Left kidney (tissue), 2 donors: ENCODE results near the gene KCNN3. TPM values are rescaled to one million over a fixed set of nuclear protein-coding genes. Genes with fewer than 3 reads are reported as not detected.
A peak's percentile ranks its signal among the peaks of the same experiment; 100 is the strongest.

ENCODE experiments used
- DNase-seq: peaks from one replicate; pipeline ENCODE4 v3.0.0-alpha.2; 2013
- polyA plus RNA-seq: library from polyadenylated mRNA; unstranded; fragments of 120-200 nt; gene quantifications from one replicate; pipeline ENCODE4 v1.2.1, GENCODE V29; 2013; ENCODE audit not compliant: insufficient read length

The KCNN3 gene
- polyA plus RNA-seq, 1 donor = 2.3 TPM

GRCh38 chr1:154880671-154881070 lies 10.6 kb upstream of the KCNN3 start:
- no peak for DNase-seq

GRCh38 chr1:154879038-154879421 lies 8.9 kb upstream of the KCNN3 start:
- DNase-seq = no peak

- DNase-seq = peak; percentile 67
Measured at GRCh38 chr1:154878371-154879037, 8.4 kb upstream of the KCNN3 start.

DNA sequence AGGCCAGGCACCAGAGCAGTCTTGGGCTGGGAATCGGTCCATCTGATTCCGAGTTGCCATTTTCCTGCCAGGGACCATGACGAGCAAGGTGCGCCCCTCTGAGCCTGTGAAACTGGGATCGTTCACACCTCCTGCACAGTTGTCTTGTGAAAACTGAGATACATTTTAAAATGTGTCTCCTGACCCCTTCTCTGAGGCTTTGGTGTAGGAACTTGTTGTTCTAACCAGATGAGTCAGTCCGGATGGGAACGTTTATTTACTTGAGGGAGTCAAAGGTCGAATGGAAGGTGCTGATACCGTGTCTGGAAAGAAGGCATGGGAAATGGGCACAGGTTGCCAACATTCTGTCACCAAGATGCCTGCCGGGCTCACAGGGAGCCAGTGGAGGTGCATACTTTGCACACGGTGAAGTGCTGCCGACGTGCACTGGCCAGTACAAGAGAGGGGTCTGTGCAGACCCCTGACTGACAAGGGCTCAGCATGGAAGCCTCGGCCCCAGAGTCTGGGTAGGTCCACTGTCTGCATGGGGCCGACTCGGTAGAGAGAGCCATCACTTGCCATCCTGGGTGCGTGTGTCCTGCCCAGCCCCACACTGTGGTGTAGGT lies 7.4 kb upstream of the KCNN3 start:
- no peak for DNase-seq

DNA sequence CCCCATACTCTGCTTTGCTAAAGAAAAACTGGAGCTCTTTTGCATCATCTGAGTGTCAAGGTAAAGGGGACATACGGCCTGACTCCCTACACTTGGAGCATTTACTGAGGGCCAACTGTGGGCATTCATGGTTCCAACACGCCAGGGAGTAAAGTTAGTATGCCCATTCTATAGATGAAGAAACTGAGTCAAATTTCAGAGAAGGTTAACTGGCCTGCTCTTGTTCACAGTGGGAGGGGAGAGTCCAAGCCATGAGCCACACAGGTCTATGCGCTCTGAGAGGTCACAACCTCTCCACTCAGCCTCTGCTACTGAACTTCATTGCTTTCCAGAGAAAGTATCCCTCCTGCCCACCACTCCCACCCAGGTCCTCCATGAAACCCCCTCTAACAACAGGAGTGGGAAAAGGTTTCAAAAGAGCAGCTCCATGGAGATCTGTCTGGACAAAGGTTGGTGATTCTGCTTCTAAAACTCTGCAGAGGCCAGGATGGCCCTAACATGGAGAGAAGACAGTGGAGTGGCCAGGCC lies 6.8 kb upstream of the KCNN3 start:
- no peak for DNase-seq

DNA sequence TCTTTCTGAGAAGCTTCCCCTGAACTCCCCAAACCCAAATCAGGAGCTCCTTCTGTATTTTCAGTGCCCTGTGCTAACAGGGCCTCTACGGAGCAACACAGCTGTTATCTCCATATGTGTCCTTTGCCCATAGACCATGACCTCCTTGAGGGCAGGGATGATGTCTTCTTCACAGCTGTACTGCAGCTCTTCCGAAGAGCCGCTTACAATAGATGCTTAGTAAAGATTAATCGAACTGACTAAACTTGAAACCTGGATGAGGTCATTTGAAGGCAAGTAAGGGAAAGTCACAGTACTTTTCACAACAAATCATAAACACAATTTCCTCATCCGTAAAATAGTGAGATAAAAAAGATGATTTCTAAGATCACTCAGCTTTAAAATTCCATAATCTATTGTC lies 4.4 kb upstream of the KCNN3 start:
- no peak for DNase-seq

GRCh38 chr1:154873321-154873950 lies 3.4 kb upstream of the KCNN3 start:
- DNase-seq = no peak

- no peak for DNase-seq
Measured at GRCh38 chr1:154871374-154871773, 1.3 kb upstream of the KCNN3 start.

DNA sequence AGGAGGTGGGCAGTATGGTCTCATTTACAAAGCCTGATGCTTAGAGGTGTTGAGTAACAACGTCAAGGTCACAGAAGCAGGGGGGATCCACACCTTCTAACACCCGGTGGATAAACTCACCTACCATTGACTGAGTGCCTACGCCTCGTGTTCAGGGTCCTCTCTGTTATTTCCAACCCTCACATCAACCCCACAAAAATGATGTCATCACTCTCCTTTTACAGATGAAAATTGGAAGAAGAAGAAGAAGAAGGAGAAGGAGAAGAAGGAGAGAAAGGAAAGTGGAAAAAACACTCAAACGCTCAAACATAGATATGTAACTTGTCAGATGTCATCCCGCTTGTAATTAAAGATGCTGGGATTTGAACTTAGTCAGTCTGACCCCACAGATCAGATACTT lies 653 bp upstream of the KCNN3 start:
- DNase-seq = no peak

- DNase-seq = no peak
Measured at GRCh38 chr1:154869351-154870114, 548 bp downstream of the KCNN3 start.

GRCh38 chr1:154867841-154868605 lies 2.1 kb downstream of the KCNN3 start:
- DNase-seq = no peak

- no peak for DNase-seq
Measured at GRCh38 chr1:154867064-154867825, 2.8 kb downstream of the KCNN3 start.

DNA sequence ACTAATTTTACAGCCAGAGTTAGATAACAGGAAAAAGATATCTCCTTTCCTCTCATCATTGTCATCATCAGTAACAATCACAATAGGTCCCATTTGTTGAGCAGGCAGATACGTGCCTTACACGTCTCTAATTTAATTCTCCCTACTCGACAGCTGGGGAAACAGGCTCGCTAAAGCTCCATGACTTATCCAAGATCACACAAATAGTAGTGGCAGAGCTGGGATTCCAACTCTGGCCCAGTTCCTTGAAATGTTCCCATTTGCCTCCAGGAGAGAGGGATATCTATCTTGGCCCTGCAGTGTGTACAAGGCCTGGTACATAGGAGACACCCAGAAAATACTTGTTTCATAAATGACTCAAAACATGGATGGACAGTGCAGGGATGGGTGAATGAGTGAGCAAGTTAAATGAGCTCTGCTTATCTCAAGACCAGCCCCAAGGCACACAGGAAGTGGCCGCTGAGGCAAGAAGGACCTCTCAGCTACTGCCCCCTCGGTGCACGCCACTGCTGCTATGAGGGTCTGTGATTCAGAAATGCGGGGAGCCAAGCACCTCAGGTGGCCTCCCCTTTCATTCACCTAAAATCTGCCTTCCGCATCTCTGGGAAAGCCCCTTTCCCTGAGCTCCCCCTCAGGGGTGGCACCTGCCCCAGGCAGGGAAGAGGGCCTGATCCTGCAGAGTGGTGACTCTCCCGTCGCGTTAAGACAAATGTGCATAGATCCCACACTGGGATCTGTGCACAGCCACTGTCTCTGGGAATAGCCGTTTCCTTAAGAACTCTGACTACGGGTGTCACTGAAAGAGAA lies 3.6 kb downstream of the KCNN3 start:
- no peak for DNase-seq

DNA sequence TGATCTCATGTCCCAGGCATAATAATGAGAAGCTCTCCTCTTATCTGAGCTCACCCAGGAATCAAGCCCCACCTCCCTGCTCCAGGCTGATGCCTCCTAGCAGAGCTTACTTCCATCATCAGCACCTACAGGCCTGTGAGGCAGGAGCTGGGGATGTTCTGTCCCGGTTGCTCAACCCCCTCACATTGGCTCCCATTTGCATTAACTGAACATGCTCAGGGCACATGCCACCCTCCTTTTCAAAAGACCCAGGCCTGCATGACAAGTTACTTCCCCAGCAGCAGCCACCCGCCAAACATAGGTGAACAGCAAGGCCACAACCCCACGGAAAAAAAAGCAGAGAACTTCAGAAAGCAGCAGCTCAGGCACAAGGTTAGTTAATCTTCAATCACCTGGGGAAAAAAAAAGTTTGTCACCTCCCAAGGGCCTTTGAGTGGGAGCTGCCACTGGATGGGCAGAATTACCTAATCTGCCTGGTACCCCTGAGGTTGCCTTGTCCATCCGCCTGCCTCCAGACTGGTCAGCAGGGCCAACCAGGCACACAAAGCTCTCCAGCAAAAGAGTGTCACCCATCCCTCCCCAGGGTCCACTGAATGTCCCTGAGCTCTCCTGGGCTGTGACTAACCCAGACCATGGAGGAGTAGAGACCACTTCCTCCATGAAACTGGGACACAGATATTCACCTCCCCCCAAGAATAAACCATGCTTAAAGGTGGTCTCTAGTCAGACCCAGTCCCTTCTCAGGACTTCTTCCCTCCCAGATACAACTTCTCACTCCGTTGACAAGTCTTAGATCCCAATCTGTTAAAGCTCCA lies 4.4 kb downstream of the KCNN3 start:
- DNase-seq = no peak

GRCh38 chr1:154864189-154864975 lies 5.7 kb downstream of the KCNN3 start:
- DNase-seq = no peak

DNA sequence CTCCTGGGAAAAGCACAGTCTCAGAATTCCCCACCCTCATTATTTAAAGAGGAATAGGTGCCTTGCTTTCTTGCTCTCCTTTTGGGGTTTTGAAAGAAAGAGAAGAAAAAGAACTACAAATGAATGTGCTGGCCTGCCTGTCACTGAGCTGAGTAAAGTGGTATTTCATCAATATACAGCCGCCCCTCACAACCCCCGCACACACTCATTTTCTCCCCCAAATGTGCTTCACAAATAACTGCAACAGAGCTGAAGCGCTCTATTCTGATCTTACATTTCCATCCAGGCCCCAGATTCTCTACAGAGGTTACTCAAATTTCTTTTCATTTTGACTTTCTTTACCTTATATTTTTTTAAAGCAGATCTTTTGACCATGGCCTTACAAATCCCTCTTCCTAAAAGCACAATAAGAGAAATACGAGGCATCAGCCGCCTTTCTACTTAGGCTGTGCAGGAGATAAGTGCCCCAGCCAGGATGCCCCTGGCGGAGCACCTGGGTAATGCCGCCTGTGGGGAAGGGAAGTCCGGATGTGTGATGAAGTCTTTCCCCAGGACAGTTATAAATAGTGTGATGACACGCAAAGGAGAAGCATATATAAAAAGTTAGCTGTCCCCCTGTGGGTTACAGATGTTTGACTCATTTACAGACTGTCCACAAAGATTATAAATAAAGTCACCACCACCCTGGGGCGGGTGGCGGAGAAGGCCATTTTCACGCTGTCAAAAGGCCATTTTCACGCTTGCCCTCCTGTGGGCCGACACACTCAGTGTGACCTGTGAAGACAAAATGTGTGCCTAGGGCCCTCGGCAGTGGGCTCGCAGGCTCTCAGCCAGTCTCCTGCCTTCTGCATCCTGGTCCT lies 6.5 kb downstream of the KCNN3 start:
- no peak for DNase-seq

- DNase-seq = no peak
Measured at GRCh38 chr1:154862907-154863306, 7.2 kb downstream of the KCNN3 start.
